Measurements from ENCODE around the gene DSCAM.

GRCh38 chr21:40425981-40426380 lies 421.0 kb downstream of the DSCAM start:
- no peak for TF ChIP-seq CTCF (IDR thresholded peaks at IDR 0.05 in 8 of 11, conservative IDR thresholded peaks at IDR 0.05 in 3 of 11)
- TF ChIP-seq POLR2AphosphoS5 (IDR thresholded peaks at IDR 0.05), result no peak

Data from spleen (tissue), 7 donors.